ENCODE data around the gene TMEM120A. TPM values are rescaled to one million over a fixed set of nuclear protein-coding genes. Genes with fewer than 3 reads are reported as not detected.

The TMEM120A gene
- total RNA-seq, 1 experiment from 2014 or later = 17.2 TPM

- DNase-seq (ENCODE audit: low read depth in 1 of 2, low spot score in 2 of 2) = no peak
- no peak overlapping the region for H3K27ac ChIP-seq
These were observed 4.7 kb downstream of the TMEM120A start for GRCh38 chr7:75989500-75990388.

DNA sequence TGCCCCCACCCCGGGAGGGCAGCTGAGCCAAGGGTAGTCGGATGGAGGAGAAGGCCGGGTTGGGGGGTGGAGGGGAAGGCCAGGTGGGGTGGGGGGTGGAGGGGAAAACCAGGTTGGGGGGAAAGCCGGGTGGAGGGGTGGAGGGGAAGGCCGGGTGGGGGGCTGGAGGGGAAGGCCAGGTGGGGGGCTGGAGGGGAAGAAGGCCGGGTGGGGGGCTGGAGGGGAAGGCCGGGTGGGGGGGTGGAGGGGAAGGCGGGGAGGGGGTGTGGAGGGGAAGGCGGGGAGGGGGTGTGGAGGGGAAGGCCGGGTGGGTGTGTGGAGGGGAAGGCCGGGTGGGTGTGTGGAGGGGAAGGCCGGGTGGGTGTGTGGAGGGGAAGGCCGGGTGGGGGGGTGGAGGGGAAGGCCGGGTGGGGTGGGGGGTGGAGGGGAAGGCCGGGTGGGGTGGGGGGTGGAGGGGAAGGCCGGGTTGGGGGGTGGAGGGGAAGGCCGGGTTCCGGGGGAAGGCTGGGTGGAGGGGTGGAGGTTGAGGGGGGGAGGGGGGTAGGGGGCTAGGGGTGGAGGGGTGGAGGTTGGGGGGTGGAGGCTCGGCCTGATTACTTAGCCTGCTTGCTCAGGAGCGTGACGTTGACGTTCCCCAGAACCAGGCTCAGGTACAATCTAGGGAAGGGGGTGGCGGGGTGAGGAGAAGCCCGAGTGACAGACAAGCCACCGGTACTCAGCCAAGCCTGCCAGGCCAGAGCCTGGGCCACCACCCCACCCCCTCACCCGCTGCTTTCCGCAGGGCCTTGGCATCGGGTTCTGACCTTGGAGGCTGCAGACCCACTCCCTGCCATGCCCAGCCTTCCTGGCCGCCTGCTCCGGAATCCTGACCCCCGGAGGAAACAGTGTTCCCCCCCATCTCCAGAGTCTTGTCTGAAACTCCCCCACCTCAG, 5.6 kb downstream of the TMEM120A start:
- no peak overlapping the region for H3K27ac ChIP-seq
- DNase-seq (ENCODE audit: low read depth in 1 of 2, low spot score in 2 of 2) = no peak
- H3K4me3 ChIP-seq = no peak overlapping the region

More at GRCh38 chr7:75989500-75990388, 4.7 kb downstream of the TMEM120A start:
- no peak overlapping the region for H3K4me3 ChIP-seq
- peaks cover 61% of the 10 kb centered on the region for H3K36me3 ChIP-seq
- no peaks in the 10 kb centered on the region for H3K9me3 ChIP-seq (replicated peaks)
- peaks cover 11% of the 10 kb centered on the region for H3K4me1 ChIP-seq (replicated peaks)
- no peaks in the 10 kb centered on the region for H3K27me3 ChIP-seq (replicated peaks)

DNA sequence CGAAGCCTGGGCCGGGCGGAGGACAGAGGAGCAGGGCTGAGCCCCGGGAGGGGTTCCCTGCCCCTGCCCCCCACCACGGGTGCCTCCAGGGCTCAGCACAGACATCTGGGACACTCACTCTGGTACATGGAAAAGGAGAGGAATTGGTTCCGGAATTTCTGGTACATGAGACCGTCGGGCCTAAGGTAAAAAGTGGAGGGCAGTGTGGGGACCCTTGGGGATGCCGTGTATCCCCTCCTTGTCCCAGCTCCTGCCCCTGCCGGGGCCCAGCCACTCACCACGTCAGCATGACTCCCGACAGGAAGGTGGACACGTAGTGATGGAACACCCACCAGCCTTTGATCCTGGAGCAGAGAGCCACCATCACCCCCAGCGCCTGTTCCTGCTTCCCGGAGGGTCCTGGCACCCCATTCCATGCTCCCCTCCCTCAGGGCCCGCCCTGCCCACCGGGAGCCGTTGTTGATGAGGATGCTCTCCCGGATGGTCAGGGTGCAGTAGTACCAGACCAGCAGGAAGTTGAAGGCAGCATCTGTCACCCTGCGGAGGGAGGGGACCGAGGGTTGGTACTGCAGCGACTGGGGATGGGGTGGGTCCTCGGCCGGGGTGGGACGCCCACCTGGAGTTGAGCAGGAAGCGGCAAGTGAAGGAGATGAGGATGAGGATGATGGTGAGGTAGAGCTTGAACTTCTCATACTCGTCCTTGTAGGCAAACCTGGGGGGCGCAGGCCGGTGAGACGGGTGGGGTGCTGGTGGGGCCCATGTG, 6.4 kb downstream of the TMEM120A start:
- Histone ChIP-seq H3K36me3 (peaks cover 68% of the 10 kb centered on the region), H3K4me3 (no peak overlapping the region), H3K27ac (no peak overlapping the region), H3K27me3 (replicated peaks) (no peaks in the 10 kb centered on the region), H3K4me1 (replicated peaks) (peaks cover 2% of the 10 kb centered on the region), H3K9me3 (replicated peaks) (no peaks in the 10 kb centered on the region)
- no peak for DNase-seq (ENCODE audit: low read depth in 1 of 2, low spot score in 2 of 2)

More for the DNA sequence above, 5.6 kb downstream of the TMEM120A start:
- Histone ChIP-seq H3K9me3 (replicated peaks) (no peaks in the 10 kb centered on the region), H3K4me1 (replicated peaks) (peaks cover 9% of the 10 kb centered on the region), H3K27me3 (replicated peaks) (no peaks in the 10 kb centered on the region), H3K36me3 (peaks cover 65% of the 10 kb centered on the region)

DNA sequence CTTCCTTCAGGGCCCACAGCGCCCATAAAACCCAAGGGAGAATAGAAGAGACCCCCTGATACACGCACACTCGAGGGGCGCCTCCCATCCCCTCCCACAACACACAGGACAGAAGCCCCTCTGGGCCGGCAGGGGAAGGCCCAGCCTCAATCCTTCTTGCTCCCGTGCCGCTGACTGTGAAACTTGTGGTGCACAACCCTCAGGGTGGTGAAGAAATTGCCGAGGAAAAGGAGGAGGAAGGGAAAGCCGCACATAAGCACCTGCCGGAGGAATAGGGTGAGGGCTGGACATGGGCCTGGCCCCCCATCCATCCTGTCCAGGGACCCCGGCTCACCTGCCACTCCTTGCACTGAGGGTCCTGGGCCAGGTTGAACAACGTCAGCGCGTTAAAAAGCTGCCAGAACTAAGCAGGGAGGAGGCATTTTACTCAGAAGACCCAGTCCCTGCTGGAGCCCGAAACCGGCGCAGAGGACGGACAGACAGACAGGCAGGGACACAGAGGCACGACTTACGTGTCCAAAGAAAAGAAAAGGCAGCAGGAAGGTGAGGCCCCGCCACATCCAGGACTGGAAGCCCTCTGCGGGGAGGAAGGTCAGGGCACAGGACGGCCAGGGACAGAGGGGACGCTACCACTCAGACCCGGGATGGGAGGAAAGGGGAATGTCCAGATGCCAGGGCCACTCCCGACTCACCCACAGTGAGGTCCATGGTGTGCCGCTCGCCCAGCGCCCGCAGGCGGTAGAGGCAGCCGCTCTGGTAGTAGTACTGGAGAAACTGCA, 7.2 kb downstream of the TMEM120A start:
- H3K27ac ChIP-seq = no peak overlapping the region
- no peak for DNase-seq (ENCODE audit: low read depth in 1 of 2, low spot score in 2 of 2)
- H3K36me3 ChIP-seq = peaks cover 69% of the 10 kb centered on the region
- H3K27me3 ChIP-seq (replicated peaks) = no peaks in the 10 kb centered on the region
- no peaks in the 10 kb centered on the region for H3K9me3 ChIP-seq (replicated peaks)
- peaks cover 3% of the 10 kb centered on the region; the same call in 1 of the 2 replicates for H3K4me1 ChIP-seq (replicated peaks)
- no peak overlapping the region for H3K4me3 ChIP-seq

GRCh38 chr7:75986147-75986781, 8.1 kb downstream of the TMEM120A start:
- H3K4me1 ChIP-seq (replicated peaks) = peaks cover 3% of the 10 kb centered on the region; the same call in 1 of the 2 replicates
- H3K27me3 ChIP-seq (replicated peaks) = no peaks in the 10 kb centered on the region
- H3K4me3 ChIP-seq = no peak overlapping the region
- H3K9me3 ChIP-seq (replicated peaks) = no peaks in the 10 kb centered on the region
- DNase-seq (ENCODE audit: low read depth in 1 of 2, low spot score in 2 of 2) = no peak
- peaks cover 70% of the 10 kb centered on the region for H3K36me3 ChIP-seq
- no peak overlapping the region for H3K27ac ChIP-seq

DNA sequence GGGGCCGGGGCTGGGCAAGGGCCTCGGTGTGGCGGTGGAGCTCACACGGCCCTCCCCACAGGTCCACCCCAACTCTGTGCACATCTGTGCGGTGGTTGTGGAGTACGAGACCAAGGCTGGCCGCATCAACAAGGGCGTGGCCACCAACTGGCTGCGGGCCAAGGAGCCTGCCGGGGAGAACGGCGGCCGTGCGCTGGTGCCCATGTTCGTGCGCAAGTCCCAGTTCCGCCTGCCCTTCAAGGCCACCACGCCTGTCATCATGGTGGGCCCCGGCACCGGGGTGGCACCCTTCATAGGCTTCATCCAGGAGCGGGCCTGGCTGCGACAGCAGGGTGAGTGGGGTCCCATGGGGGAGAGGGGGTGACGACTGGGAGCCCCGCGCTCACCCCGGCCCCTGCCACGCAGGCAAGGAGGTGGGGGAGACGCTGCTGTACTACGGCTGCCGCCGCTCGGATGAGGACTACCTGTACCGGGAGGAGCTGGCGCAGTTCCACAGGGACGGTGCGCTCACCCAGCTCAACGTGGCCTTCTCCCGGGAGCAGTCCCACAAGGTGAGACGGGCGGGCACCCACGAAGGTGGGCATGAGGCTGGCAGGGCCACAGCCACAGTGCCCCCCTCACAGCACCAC, 8.8 kb downstream of the TMEM120A start:
- peaks cover 3% of the 10 kb centered on the region; the same call in 1 of the 2 replicates for H3K4me1 ChIP-seq (replicated peaks)
- no peaks in the 10 kb centered on the region for H3K27me3 ChIP-seq (replicated peaks)
- no peak overlapping the region for H3K27ac ChIP-seq
- no peak overlapping the region for H3K4me3 ChIP-seq
- H3K9me3 ChIP-seq (replicated peaks) = no peaks in the 10 kb centered on the region
- no peak for DNase-seq (ENCODE audit: low read depth in 1 of 2, low spot score in 2 of 2)
- peaks cover 76% of the 10 kb centered on the region for H3K36me3 ChIP-seq

- no peak for DNase-seq (ENCODE audit: low read depth in 1 of 2, low spot score in 2 of 2)
- Histone ChIP-seq H3K36me3 (peaks cover 82% of the 10 kb centered on the region), H3K4me3 (no peak overlapping the region), H3K4me1 (replicated peaks) (peaks cover 8% of the 10 kb centered on the region), H3K9me3 (replicated peaks) (no peaks in the 10 kb centered on the region), H3K27me3 (replicated peaks) (no peaks in the 10 kb centered on the region), H3K27ac (no peak overlapping the region)
These were observed 9.3 kb downstream of the TMEM120A start for GRCh38 chr7:75985009-75985517.

GRCh38 chr7:75984130-75985008, 10.0 kb downstream of the TMEM120A start:
- no peaks in the 10 kb centered on the region for H3K27me3 ChIP-seq (replicated peaks)
- H3K27ac ChIP-seq = no peak overlapping the region
- H3K9me3 ChIP-seq (replicated peaks) = no peaks in the 10 kb centered on the region
- no peak overlapping the region for H3K4me3 ChIP-seq
- H3K4me1 ChIP-seq (replicated peaks) = peaks cover 11% of the 10 kb centered on the region
- no peak for DNase-seq (ENCODE audit: low read depth in 1 of 2, low spot score in 2 of 2)
- peaks cover 89% of the 10 kb centered on the region for H3K36me3 ChIP-seq

DNA sequence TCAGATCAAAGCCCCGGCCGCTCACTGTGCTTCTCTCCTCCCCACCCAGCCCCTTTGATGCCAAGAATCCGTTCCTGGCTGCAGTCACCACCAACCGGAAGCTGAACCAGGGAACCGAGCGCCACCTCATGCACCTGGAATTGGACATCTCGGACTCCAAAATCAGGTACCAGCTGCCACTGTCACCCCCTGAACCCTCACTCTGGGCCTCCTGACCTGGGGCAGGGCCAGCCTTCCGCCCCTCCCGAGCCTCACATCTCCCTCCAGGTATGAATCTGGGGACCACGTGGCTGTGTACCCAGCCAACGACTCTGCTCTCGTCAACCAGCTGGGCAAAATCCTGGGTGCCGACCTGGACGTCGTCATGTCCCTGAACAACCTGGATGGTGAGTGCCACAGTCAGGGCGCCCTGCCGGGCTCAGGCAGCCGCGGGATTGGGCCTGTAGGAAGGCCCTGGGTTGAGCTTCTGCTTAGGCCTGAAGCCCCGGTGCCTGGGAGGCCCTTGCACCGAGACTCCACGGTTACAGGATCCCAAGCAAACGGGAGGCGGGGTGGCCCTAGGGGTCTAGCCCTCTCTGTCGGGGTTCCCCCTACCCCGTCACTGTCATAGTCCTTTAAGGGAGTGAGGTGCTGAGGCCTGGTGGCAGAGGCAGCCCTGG, 10.8 kb downstream of the TMEM120A start:
- Histone ChIP-seq H3K36me3 (peaks cover 97% of the 10 kb centered on the region), H3K27ac (no peak overlapping the region), H3K9me3 (replicated peaks) (no peaks in the 10 kb centered on the region), H3K4me1 (replicated peaks) (peaks cover 11% of the 10 kb centered on the region), H3K27me3 (replicated peaks) (no peaks in the 10 kb centered on the region), H3K4me3 (no peak overlapping the region)
- no peak for DNase-seq (ENCODE audit: low read depth in 1 of 2, low spot score in 2 of 2)

DNA sequence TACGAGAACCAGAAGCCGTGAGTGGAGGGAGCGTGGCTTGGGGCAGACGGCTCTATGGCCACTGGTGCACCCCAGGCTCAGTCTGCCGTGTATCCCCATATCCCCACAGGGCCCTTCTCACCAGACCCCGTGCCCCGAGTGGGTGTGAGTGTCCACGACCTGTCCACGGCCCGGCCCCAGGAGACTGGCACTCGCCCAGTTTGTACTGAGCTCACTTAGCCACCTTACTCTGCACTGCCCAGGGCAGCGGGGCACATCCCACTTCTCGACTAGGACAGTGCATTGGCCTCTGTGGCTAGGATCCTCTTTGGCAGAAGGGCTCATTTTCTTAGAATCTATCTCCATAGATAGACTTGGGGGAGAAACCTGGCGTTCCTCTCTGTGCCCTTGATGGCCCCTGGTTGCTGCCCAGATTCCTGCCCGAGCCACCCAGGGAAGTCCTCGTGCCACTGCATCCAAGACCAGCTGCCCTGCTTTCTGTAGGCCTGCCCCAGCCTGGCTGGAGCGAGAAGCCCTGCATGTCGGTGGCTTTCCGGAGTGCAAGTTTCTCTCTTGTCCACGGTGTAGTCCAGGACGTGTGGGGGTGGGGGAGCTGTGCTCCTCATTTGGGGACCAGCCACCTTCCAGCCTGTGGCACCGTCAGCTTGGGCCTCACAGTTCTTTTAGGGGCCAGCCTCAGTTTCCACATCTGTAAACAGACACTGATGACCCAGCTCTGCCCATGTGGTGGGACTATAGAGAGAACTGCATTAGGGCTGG, 11.9 kb downstream of the TMEM120A start:
- no peak overlapping the region for H3K27ac ChIP-seq

More for the DNA sequence above, 11.9 kb downstream of the TMEM120A start:
- no peaks in the 10 kb centered on the region for H3K9me3 ChIP-seq (replicated peaks)
- H3K27me3 ChIP-seq (replicated peaks) = no peaks in the 10 kb centered on the region
- peaks cover 11% of the 10 kb centered on the region for H3K4me1 ChIP-seq (replicated peaks)
- no peak overlapping the region for H3K4me3 ChIP-seq
- H3K36me3 ChIP-seq = peaks cover 100% of the 10 kb centered on the region
- DNase-seq (ENCODE audit: low read depth in 1 of 2, low spot score in 2 of 2) = no peak

Measured in SJSA1 (cell line).